Fibroblast of pulmonary artery (primary cell): ENCODE data around the gene HPS4.

Experiments
- DNase-seq: peaks from one replicate; pipeline ENCODE4 v3.0.0-alpha.2; 2010; ENCODE audit warnings: low read depth
- H3K4me3 ChIP-seq: replicated peaks from 2 replicates; pipeline ENCODE4 v1.5.1; 2011; ENCODE audit warnings: low read depth, mild to moderate bottlenecking, control low read depth, low read length, moderate library complexity
- CTCF ChIP-seq: IDR thresholded peaks from 2 replicates; pipeline ENCODE4 v1.5.1; 2011; ENCODE audit warnings: mild to moderate bottlenecking, control low read depth, low read length, inconsistent platforms; ENCODE audit errors: missing control alignments

Gene HPS4

GRCh38 chr22:26499188-26499703 lies 15.7 kb upstream of the HPS4 start:
- TF ChIP-seq CTCF, result no peak
- no peak for DNase-seq
- no peak overlapping the region for H3K4me3 ChIP-seq

GRCh38 chr22:26496456-26496855 lies 12.9 kb upstream of the HPS4 start:
- H3K4me3 ChIP-seq, result no peak overlapping the region
- no peak for DNase-seq
- TF ChIP-seq CTCF, result no peak

- DNase-seq, result no peak
- H3K4me3 ChIP-seq, result no peak overlapping the region
- TF ChIP-seq CTCF, result no peak
Measured at GRCh38 chr22:26494506-26494905, 10.9 kb upstream of the HPS4 start.

GRCh38 chr22:26492220-26492619 lies 8.6 kb upstream of the HPS4 start:
- TF ChIP-seq CTCF, result no peak
- DNase-seq, result no peak
- H3K4me3 ChIP-seq, result no peak overlapping the region

GRCh38 chr22:26489447-26490036 lies 6.0 kb upstream of the HPS4 start:
- TF ChIP-seq CTCF, result no peak
- H3K4me3 ChIP-seq, result no peak overlapping the region
- DNase-seq, result no peak

GRCh38 chr22:26487996-26488395 lies 4.4 kb upstream of the HPS4 start:
- no peak overlapping the region for H3K4me3 ChIP-seq
- DNase-seq, result no peak
- TF ChIP-seq CTCF, result no peak

GRCh38 chr22:26486394-26486793 lies 2.8 kb upstream of the HPS4 start:
- TF ChIP-seq CTCF, result no peak
- DNase-seq, result no peak
- H3K4me3 ChIP-seq, result no peak overlapping the region
